SK-N-SH (cell line): ENCODE measurements around the gene NFYA.

Experiments
- ELF1 ChIP-seq: IDR thresholded peaks from 2 replicates; pipeline ENCODE4 v1.4.0; 2012
- EP300 ChIP-seq, 2 experiments: IDR thresholded peaks; 2 replicates each; pipeline versions ENCODE4 v1.4.0 to v1.6.1; 2012; ENCODE audit warnings: borderline replicate concordance in 1 of 2, low read depth in 1 of 2, low read length in 1 of 2
- FOSL2 ChIP-seq: IDR thresholded peaks from 2 replicates; pipeline ENCODE4 v1.4.0; 2012; ENCODE audit warnings: low read depth, mild to moderate bottlenecking, moderate library complexity, borderline replicate concordance
- POLR2AphosphoS5 ChIP-seq: IDR thresholded peaks from 2 replicates; pipeline ENCODE4 v1.6.1; 2012; ENCODE audit warnings: low read depth, low read length
- RAD21 ChIP-seq: IDR thresholded peaks from 2 replicates; pipeline ENCODE4 v1.6.1; 2012; ENCODE audit warnings: mild to moderate bottlenecking, low read length
- RCOR1 ChIP-seq: fragments of 150-350 bp; IDR thresholded peaks from 2 replicates; pipeline ENCODE4 v1.6.1; 2017; ENCODE audit warnings: antibody characterized with exemption, low read length
- RFX5 ChIP-seq: IDR thresholded peaks from 2 replicates; pipeline ENCODE4 v1.6.1; 2012; ENCODE audit warnings: mild to moderate bottlenecking, improper control_type of control experiment, low read length
- SMC3 ChIP-seq: IDR thresholded peaks from 2 replicates; pipeline ENCODE4 v1.6.1; 2012; ENCODE audit warnings: low read depth, low read length, improper control_type of control experiment
- TAF1 ChIP-seq: IDR thresholded peaks from 2 replicates; pipeline ENCODE4 v1.6.1; 2012; ENCODE audit warnings: low read depth, mild to moderate bottlenecking, low read length, moderate library complexity, borderline replicate concordance
- USF2 ChIP-seq: fragments of 150-350 bp; IDR thresholded peaks from 2 replicates; pipeline ENCODE4 v1.6.1; 2017; ENCODE audit warnings: antibody characterized with exemption, low read length, low read depth, borderline replicate concordance
- YY1 ChIP-seq: IDR thresholded peaks from 2 replicates; pipeline ENCODE4 v1.4.0; 2012; ENCODE audit warnings: low read depth, mild to moderate bottlenecking
- TF ChIP-seq, protein P1 (sequence below): fragments of 200-600 bp; sonication (generic); IDR thresholded peaks from 2 replicates; pipeline ENCODE4 v1.6.1; 2017; ENCODE audit warnings: antibody characterized with exemption, mild to moderate bottlenecking, moderate library complexity
- TF ChIP-seq, protein P2 (sequence below): IDR thresholded peaks from 2 replicates; pipeline ENCODE4 v1.4.0; 2012; ENCODE audit warnings: low read depth, borderline replicate concordance
- TF ChIP-seq, protein P3 (sequence below): IDR thresholded peaks from 2 replicates; pipeline ENCODE4 v1.4.0; 2012; ENCODE audit warnings: low read depth

DNA sequence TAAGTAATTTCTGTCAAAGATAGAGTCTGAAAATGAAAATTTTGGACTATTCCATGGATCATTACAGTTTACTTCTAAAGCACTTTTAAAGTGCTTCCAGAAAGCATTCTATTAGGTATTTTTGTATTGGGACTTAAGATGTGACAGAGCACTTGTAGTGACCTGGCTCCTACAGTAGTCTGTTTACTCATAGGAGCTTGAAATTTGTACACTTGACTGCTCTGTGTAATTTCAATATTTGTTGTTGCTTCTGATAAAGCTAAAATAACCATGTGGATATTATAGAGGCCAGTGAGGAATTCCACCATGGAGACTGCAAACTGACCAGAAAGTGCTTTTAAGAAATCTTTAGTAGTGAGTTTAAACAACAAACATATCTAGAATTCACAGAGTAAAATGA, 10.3 kb downstream of the NFYA start:
- no peak for TF ChIP-seq RAD21
- TF ChIP-seq, protein P1, sequence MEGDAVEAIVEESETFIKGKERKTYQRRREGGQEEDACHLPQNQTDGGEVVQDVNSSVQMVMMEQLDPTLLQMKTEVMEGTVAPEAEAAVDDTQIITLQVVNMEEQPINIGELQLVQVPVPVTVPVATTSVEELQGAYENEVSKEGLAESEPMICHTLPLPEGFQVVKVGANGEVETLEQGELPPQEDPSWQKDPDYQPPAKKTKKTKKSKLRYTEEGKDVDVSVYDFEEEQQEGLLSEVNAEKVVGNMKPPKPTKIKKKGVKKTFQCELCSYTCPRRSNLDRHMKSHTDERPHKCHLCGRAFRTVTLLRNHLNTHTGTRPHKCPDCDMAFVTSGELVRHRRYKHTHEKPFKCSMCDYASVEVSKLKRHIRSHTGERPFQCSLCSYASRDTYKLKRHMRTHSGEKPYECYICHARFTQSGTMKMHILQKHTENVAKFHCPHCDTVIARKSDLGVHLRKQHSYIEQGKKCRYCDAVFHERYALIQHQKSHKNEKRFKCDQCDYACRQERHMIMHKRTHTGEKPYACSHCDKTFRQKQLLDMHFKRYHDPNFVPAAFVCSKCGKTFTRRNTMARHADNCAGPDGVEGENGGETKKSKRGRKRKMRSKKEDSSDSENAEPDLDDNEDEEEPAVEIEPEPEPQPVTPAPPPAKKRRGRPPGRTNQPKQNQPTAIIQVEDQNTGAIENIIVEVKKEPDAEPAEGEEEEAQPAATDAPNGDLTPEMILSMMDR, result no peak
- no peak for TF ChIP-seq POLR2AphosphoS5
- no peak for TF ChIP-seq RFX5
- TF ChIP-seq USF2, result no peak
- no peak for TF ChIP-seq TAF1
- TF ChIP-seq, protein P2, sequence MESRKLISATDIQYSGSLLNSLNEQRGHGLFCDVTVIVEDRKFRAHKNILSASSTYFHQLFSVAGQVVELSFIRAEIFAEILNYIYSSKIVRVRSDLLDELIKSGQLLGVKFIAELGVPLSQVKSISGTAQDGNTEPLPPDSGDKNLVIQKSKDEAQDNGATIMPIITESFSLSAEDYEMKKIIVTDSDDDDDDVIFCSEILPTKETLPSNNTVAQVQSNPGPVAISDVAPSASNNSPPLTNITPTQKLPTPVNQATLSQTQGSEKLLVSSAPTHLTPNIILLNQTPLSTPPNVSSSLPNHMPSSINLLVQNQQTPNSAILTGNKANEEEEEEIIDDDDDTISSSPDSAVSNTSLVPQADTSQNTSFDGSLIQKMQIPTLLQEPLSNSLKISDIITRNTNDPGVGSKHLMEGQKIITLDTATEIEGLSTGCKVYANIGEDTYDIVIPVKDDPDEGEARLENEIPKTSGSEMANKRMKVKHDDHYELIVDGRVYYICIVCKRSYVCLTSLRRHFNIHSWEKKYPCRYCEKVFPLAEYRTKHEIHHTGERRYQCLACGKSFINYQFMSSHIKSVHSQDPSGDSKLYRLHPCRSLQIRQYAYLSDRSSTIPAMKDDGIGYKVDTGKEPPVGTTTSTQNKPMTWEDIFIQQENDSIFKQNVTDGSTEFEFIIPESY, result no peak
- no peak for TF ChIP-seq EP300 (IDR thresholded peaks at IDR 0.05; ENCODE audit: borderline replicate concordance in 1 of 2, low read depth in 1 of 2, low read length in 1 of 2)
- TF ChIP-seq, protein P3, sequence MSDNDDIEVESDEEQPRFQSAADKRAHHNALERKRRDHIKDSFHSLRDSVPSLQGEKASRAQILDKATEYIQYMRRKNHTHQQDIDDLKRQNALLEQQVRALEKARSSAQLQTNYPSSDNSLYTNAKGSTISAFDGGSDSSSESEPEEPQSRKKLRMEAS, result no peak
- TF ChIP-seq FOSL2, result no peak
- no peak for TF ChIP-seq YY1
- no peak for TF ChIP-seq SMC3
- no peak for TF ChIP-seq ELF1
- no peak for TF ChIP-seq RCOR1
